ENCODE results near the gene VSTM4.

GRCh38 chr10:49082766-49083165 lies 32.6 kb downstream of the VSTM4 start:
- TF ChIP-seq, protein P1, sequence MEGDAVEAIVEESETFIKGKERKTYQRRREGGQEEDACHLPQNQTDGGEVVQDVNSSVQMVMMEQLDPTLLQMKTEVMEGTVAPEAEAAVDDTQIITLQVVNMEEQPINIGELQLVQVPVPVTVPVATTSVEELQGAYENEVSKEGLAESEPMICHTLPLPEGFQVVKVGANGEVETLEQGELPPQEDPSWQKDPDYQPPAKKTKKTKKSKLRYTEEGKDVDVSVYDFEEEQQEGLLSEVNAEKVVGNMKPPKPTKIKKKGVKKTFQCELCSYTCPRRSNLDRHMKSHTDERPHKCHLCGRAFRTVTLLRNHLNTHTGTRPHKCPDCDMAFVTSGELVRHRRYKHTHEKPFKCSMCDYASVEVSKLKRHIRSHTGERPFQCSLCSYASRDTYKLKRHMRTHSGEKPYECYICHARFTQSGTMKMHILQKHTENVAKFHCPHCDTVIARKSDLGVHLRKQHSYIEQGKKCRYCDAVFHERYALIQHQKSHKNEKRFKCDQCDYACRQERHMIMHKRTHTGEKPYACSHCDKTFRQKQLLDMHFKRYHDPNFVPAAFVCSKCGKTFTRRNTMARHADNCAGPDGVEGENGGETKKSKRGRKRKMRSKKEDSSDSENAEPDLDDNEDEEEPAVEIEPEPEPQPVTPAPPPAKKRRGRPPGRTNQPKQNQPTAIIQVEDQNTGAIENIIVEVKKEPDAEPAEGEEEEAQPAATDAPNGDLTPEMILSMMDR (optimal IDR thresholded peaks at IDR 0.05 in 1 of 3, IDR thresholded peaks at IDR 0.05 in 1 of 3, conservative IDR thresholded peaks at IDR 0.05 in 1 of 3; ENCODE audit: extremely low read depth in 1 of 3, insufficient read depth in 2 of 3, low read length in 3 of 3): no peak
- TF ChIP-seq EZH2 (IDR thresholded peaks at IDR 0.05; ENCODE audit: low read length): no peak
